ENCODE results near the gene TEF.

TEF gene, protein sequence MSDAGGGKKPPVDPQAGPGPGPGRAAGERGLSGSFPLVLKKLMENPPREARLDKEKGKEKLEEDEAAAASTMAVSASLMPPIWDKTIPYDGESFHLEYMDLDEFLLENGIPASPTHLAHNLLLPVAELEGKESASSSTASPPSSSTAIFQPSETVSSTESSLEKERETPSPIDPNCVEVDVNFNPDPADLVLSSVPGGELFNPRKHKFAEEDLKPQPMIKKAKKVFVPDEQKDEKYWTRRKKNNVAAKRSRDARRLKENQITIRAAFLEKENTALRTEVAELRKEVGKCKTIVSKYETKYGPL

DNA sequence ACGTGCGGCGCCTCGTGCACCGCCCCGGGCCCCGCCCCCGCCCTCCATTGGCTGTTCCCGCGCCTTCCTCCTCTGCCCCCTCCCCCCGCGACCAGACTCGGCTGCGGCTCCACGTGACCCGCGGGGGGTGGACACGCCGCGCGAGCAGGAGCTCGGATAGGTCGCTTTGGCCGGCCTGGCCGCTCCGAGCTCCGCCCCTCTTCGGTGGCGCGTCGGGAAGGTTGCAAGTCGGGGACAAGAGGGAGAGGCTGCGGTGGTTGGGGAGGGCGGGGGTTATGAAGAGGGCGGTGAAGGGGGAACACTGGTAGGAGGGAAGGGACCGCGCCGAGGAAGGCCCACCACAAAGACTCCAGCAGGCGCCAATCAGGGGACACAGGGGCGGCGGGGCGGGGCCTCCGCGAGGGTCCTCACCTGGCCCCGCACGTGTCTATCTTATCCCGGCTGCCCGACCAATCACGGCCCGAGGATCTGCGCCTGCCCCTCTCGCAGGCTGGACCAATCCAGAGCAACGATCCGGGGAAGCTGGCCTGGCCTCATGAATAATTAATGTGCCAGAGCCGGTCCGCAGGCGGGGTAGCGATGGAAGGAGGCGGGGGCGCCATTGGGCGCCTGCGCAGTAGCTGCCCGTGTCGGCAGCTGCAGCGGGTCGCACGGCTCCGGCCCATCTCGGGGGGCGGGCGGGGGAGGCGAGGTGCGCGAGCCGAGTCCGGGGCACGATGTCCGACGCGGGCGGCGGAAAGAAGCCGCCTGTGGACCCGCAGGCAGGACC is at the start of gene TEF:
Gene TEF (plus strand): TSS at position 614 of the 769 bp plus-strand sequence. CDS start 103 bp downstream, at position 717.
- peak; percentile 94 for DNase-seq (ENCODE audit: low spot score)

GRCh38 chr22:41332217-41332939 is 49.4 kb upstream of the TEF start:
- no peak for DNase-seq (ENCODE audit: low spot score)

DNA sequence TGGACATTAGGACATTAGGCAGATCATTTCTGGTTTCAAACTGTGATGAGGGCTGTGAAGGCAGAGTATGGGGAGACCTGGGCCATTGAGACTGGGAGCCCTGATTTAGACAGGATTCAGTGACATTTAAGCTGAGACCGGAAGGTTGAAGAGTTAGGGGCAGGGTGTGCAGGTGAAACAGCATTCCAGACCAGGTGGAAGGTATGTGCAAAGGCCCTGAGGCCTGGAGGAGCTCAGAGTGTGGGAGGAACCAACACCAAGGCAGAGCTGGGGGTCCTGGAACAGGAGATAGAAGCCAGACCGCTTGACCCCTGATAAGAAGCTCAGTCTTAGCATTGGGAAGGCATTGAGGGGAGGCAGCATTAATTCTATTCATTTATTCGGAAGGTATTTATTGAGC is 47.9 kb upstream of the TEF start:
- no peak for DNase-seq (ENCODE audit: low spot score)

- DNase-seq (ENCODE audit: low spot score): no peak
These were observed 47.5 kb upstream of the TEF start for GRCh38 chr22:41334215-41334614.

DNA sequence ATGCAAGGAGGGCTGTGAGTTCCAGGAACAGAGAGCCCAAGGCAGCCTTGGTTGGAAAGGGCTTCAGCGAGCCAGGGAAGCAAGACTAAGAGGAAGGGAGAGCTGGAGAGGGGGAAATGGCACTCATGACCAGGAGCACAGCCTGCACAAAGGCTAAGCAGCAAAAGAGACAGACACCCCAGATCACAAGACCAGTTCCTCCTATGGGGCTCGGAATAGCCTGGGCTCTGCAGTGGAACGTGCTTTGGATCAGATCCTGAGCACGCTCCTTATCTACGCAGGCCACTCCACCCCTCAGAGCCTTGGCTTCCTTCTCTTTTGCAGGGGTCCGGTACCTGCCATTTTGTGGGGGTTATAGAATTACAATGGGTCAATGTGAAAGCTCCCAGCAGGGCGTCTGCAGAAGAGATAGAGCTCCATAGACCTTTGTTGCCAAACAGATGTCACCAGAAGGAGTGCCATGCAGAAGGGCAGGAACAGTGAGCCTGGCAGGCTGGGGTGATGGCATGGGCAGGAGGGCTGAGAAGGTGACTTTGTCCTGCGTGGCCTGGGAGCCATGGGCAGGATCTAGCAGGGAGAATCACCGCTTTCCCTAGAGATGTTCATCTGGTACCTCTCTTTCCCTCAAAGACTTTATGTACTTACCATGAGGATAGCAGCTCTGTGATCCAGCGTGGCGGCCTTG is 46.6 kb upstream of the TEF start:
- no peak for DNase-seq (ENCODE audit: low spot score)

- no peak for DNase-seq (ENCODE audit: low spot score)
These were observed 43.0 kb upstream of the TEF start for GRCh38 chr22:41338614-41339212.

DNA sequence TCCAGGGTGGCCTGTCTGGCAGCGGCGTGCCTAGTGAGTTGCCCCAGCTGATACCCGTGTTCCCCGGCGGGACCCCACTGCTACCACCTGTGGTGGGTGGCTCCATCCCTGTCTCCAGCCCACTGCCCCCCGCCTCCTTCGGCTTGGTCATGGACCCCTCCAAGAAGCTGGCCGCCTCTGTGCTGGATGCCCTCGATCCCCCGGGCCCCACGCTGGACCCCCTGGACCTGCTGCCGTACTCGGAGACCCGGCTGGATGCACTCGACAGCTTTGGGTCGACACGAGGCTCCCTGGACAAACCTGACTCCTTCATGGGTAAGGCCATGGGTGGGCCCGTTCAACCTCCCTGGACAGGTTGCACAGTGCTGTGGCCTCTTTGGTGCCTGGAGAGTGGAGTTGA is 41.9 kb upstream of the TEF start:
- DNase-seq (ENCODE audit: low spot score): no peak

GRCh38 chr22:41340357-41340756 is 41.4 kb upstream of the TEF start:
- DNase-seq (ENCODE audit: low spot score): no peak

DNA sequence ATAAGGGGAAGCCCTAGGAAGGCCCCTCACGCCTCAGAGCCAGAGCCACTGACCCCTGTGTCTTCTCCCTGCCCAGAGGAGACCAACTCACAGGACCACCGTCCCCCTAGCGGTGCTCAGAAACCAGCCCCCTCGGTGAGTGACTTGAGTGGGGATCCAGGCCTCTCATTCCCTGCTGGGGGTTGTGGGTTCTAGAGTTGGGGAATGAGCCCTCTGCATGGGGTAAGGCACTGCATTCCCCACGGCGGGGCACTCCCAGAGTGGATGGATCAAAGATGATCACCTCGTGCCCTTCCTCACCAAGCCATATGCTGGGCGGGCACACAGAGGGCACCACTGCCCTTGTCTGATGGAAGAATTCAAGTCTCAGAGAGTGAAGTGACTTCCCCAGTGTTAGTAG is 40.7 kb upstream of the TEF start:
- DNase-seq (ENCODE audit: low spot score): no peak

GRCh38 chr22:41341990-41342389 is 39.8 kb upstream of the TEF start:
- no peak for DNase-seq (ENCODE audit: low spot score)

GRCh38 chr22:41343300-41343699 is 38.4 kb upstream of the TEF start:
- DNase-seq (ENCODE audit: low spot score): no peak

DNA sequence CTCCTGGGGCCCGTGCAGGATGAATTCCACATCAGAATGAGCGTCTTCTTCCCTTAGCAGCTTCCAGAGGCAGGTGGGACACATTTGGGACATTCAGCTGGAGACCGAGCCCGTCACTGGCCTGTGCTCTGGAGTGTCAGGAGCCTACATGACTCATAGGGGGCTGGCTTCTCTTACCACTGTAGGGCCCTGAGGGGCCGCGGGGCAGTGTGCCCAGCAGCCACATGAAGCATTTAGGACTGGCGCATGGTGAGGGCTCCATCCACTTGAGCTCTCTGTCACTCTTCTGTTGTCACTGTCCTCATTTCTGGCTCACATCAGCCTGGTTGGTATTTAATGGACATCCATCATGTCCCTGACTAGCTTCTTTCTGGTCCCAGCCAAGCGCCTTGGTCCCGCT is 38.0 kb upstream of the TEF start:
- DNase-seq (ENCODE audit: low spot score): no peak

DNA sequence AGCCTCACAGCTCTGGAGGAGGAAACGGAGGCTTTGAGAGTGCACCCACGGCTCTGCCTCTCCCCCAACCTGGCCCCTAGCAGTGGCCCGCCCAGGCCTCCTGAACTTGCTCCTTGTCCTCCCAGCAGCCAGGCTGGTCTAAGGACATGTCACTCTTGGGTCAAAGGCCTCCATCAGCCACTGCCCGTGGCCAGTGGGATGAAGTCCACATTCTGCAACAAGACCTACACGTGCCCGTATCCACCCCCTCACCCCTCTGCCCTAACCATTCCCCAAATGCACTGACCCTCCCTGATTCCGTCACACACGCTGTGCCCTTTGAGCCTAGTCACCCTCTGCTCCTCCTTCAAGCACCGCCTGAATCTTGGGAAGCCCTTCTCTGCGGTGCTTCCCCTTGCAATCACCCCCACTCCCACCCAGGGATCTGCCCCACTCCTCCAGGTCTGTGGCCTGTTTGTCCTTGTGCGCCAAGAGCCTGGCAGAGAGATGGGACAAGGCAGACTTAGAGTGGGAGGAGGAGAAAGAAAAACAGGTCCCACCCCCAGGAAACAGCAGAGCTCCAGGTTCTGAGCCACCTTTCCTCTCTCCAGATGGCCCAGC is 37.5 kb upstream of the TEF start:
- DNase-seq (ENCODE audit: low spot score): no peak

DNA sequence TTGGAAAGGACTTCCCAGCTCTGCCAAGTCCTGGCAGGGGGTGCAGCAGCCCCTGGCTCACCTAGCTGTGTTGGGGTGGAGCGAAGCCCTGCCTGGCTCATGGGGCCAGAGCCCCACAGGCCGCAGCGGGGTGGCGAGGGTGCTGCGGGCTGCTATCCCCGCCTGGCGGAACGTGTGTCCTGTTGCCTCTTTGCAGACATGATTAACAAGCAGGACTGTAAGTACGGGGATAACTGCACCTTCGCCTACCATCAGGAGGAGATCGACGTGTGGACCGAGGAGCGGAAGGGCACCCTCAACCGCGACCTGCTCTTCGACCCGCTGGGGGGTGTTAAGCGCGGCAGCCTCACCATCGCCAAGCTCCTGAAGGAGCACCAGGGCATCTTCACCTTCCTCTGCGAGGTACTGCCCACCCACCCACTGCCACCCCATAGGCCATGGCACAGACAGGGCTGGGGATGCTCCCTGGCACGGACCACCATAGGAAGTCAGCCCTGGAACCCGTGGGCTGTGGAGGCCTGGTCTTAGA is 35.9 kb upstream of the TEF start:
- DNase-seq (ENCODE audit: low spot score): no peak

DNA sequence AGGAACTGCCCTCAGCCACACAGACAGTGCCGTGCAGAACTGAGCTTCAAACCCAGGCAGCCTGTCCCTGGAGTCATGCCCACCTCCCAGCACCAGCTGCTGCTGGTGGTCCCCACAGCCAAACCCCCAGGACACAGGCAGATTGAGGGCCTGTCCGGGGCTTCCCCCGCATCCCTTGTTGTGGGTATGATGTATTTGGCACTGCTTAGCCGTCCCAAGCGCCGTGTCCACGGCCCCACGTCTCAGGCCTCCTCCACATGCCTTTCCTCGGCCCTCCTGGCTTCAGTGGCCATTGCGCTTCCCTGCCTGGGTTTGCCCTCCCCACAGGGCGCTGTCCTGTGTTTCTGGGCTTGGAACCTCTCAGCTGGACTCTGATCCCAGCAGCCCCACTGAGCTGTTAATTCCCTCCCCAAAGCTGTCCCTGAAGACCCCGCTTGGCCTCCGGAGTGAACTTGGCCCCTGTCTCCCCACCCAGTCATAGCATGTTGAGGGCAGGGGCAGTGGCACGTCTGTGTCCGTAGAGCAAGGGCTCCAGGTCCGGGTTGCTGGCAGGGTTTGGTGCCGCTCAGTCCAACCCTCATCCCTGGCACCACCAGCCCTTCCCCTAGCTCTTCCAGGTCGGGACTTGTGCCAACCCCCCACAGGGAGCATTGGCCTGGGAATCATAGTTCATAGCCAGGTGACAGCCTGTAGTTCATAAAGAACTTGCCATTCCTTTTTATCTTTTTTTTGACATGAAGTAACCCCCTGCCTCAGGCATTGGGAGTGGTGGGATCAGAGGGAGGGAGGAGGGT is 34.5 kb upstream of the TEF start:
- DNase-seq (ENCODE audit: low spot score): no peak

- DNase-seq (ENCODE audit: low spot score): no peak
These were observed 32.7 kb upstream of the TEF start for GRCh38 chr22:41348964-41349484.

GRCh38 chr22:41350087-41350486 is 31.7 kb upstream of the TEF start:
- peak; percentile 18 for DNase-seq (ENCODE audit: low spot score)

- DNase-seq (ENCODE audit: low spot score): no peak
These were observed 30.7 kb upstream of the TEF start for GRCh38 chr22:41351011-41351410.

DNA sequence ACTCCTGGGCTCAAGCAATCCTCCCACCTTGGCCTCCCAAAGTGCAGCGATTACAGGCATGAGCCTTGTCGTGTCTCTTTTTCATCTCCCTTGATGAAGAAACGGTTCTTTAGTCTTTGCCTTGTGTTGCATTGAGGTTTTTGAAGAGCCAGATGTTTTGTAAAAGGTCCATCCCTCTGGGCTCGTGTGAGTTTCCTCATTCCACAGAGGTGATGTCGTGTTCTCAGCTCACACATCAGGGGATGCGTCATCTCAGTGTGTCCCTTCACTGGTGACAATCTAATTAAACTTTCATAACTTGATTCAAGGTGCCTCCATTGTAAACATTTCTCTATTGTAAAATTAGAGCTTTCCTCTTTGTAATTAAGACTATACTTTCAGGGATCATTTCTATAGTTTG is 29.7 kb upstream of the TEF start:
- no peak for DNase-seq (ENCODE audit: low spot score)

- no peak for DNase-seq (ENCODE audit: low spot score)
These were observed 27.7 kb upstream of the TEF start for GRCh38 chr22:41353862-41354575.

Measured in hematopoietic multipotent progenitor cell treated with erythropoietin and hydrocortisone succinate and interleukin-3 and kit ligand, for 15 days (in vitro differentiated cells).